UCSD-AML1 (cell line): Measurements from ENCODE around the gene SYMPK.
A peak's percentile ranks its signal among the peaks of the same experiment; 100 is the strongest.
"Not testable (repeated sequence)": the region's sequence is repeated elsewhere in the genome, so short reads cannot be mapped to it uniquely, and the experiment has no call there.

Experiments used
- DNase-seq: peaks from one replicate; lab custom pipeline; 2025; ENCODE audit not compliant: unreplicated experiment; lab: John Stamatoyannopoulos, UW

The SYMPK gene

GRCh38 chr19:45862564-45863334 is at the start of gene SYMPK:
Gene SYMPK, minus strand, starts transcription at chr19:45863147. Its CDS starts 8,652 bp downstream, at chr19:45854495.
- peak; percentile 98 for DNase-seq

GRCh38 chr19:45911291-45911690 is 48.3 kb upstream of the SYMPK start:
- DNase-seq = no peak

- DNase-seq = no peak
These were observed 46.0 kb upstream of the SYMPK start for GRCh38 chr19:45908956-45909355.

- no peak for DNase-seq
These were observed 43.3 kb upstream of the SYMPK start for GRCh38 chr19:45906221-45906620.

- no peak for DNase-seq
These were observed 42.1 kb upstream of the SYMPK start for GRCh38 chr19:45905011-45905410.

GRCh38 chr19:45902651-45903625 is 40.0 kb upstream of the SYMPK start:
- DNase-seq = peak; percentile 100

GRCh38 chr19:45901912-45902650 is 39.1 kb upstream of the SYMPK start, which contains the start of gene MYPOP:
Gene MYPOP, minus strand, starts transcription at chr19:45902613. Its CDS starts 840 bp downstream, at chr19:45901773.
- peak; percentile 40 for DNase-seq

- peak; percentile 40 for DNase-seq
These were observed 38.5 kb upstream of the SYMPK start for GRCh38 chr19:45901432-45901911.

- no peak for DNase-seq
These were observed 37.9 kb upstream of the SYMPK start for GRCh38 chr19:45900738-45901431.

- no peak for DNase-seq
These were observed 37.1 kb upstream of the SYMPK start for GRCh38 chr19:45899919-45900589.

GRCh38 chr19:45899253-45899652 is 36.3 kb upstream of the SYMPK start:
- no peak for DNase-seq

GRCh38 chr19:45897261-45897812 is 34.4 kb upstream of the SYMPK start:
- DNase-seq = no peak

GRCh38 chr19:45895983-45896599 is 33.1 kb upstream of the SYMPK start:
- DNase-seq = not testable (repeated sequence)

- DNase-seq = no peak
These were observed 32.6 kb upstream of the SYMPK start for GRCh38 chr19:45895519-45895972.

GRCh38 chr19:45890877-45891276 is 27.9 kb upstream of the SYMPK start:
- DNase-seq = no peak

GRCh38 chr19:45889210-45889885 is 26.4 kb upstream of the SYMPK start:
- DNase-seq = no peak

- no peak for DNase-seq
These were observed 24.3 kb upstream of the SYMPK start for GRCh38 chr19:45887200-45887710.
